Activated effector memory CD4-positive, alpha-beta T cell treated with anti-CD3 and anti-CD28 coated beads, Interleukin-2, amount 50 U/mL, for 16 hours (primary cell): ENCODE measurements around the gene MRPL36.
A peak's percentile ranks its signal among the peaks of the same experiment; 100 is the strongest.

ENCODE experiments used
- DNase-seq: peaks from one replicate; pipeline ENCODE4 v3.0.0-alpha.2; 2020

MRPL36 gene

GRCh38 chr5:1762883-1763547, 36.6 kb downstream of the MRPL36 start:
- no peak for DNase-seq

GRCh38 chr5:1762121-1762882, 37.3 kb downstream of the MRPL36 start:
- peak; percentile 45 for DNase-seq

- DNase-seq, result peak; percentile 46
Observed at GRCh38 chr5:1761453-1761755, 38.2 kb downstream of the MRPL36 start.

GRCh38 chr5:1760656-1761452, 38.8 kb downstream of the MRPL36 start:
- DNase-seq, result peak; percentile 53

GRCh38 chr5:1760231-1760630, 39.4 kb downstream of the MRPL36 start:
- DNase-seq, result no peak

GRCh38 chr5:1759378-1759970, 40.2 kb downstream of the MRPL36 start:
- DNase-seq, result peak; percentile 54

GRCh38 chr5:1758574-1758973, 41.1 kb downstream of the MRPL36 start:
- DNase-seq, result no peak

- DNase-seq, result peak; percentile 39
Observed at GRCh38 chr5:1757511-1757910, 42.1 kb downstream of the MRPL36 start.

- no peak for DNase-seq
Observed at GRCh38 chr5:1756481-1756880, 43.2 kb downstream of the MRPL36 start.

- peak; percentile 31 for DNase-seq
Observed at GRCh38 chr5:1755321-1755949, 44.2 kb downstream of the MRPL36 start.

GRCh38 chr5:1754531-1755220, 45.0 kb downstream of the MRPL36 start:
- peak; percentile 53 for DNase-seq

GRCh38 chr5:1753490-1753889, 46.1 kb downstream of the MRPL36 start:
- no peak for DNase-seq

- DNase-seq, result peak; percentile 51
Observed at GRCh38 chr5:1752881-1753280, 46.8 kb downstream of the MRPL36 start.

GRCh38 chr5:1751864-1752822, 47.5 kb downstream of the MRPL36 start:
- DNase-seq, result peak; percentile 46

- peak; percentile 59 for DNase-seq
Observed at GRCh38 chr5:1751026-1751863, 48.4 kb downstream of the MRPL36 start.

- DNase-seq, result peak; percentile 28
Observed at GRCh38 chr5:1750469-1750868, 49.2 kb downstream of the MRPL36 start.

- peak; percentile 43 for DNase-seq
Observed at GRCh38 chr5:1749346-1750124, 50.1 kb downstream of the MRPL36 start.

- peak; percentile 34 for DNase-seq
Observed at GRCh38 chr5:1748845-1749244, 50.8 kb downstream of the MRPL36 start.
